A549 (cell line): ENCODE measurements around the gene SPPL3. TPM values are rescaled to one million over a fixed set of nuclear protein-coding genes. Genes with fewer than 3 reads are reported as not detected.

Source experiments
- ATAC-seq, 2 experiments: fragments of 200-7000 bp in 1 of 2; fragments of >200 bp in 1 of 2; cut with Nextera tagmentation in 1 of 2; cut with Tn5 transposase in 1 of 2; 3 replicates each; pipeline versions ENCODE4 v1.8.0 to v1.9.1; 2018 to 2020; ENCODE audit warnings: mild to moderate bottlenecking in 1 of 2, moderate library complexity in 1 of 2
- CTCF ChIA-PET: fragments of 300-600 bp; sonication (Branson Sonifier 250); formaldehyde crosslinking; extraction: SDS; loops from one replicate; lab custom pipeline; 2021; ENCODE audit warnings: antibody characterized with exemption, inconsistent platforms; lab: Yijun Ruan, JAX
- POLR2A ChIA-PET: fragments of 350-600 bp; formaldehyde crosslinking; extraction: SDS; loops from one replicate; lab custom pipeline; 2021; ENCODE audit warnings: antibody characterized with exemption, inconsistent platforms; lab: Yijun Ruan, JAX
- DNase-seq, 2 experiments: peaks; one replicate each; pipeline versions ENCODE4 v3.0.0 to v3.0.0-alpha.2; 2011 to 2016; ENCODE audit warnings: low read depth in 1 of 2, low spot score in 1 of 2
- FAIRE-seq: peaks from 2 replicates; lab custom pipeline; 2011; peaks lifted over from hg19 to GRCh38; lab: Jason Lieb, UNC
- H3K27ac ChIP-seq, 2 experiments: fragments of >200 bp; sonication (Bioruptor Twin); formaldehyde crosslinking; 3 replicates each; pipeline ENCODE4 v1.5.1; 2016 to 2017
- H3K4me1 ChIP-seq: fragments of >200 bp; sonication (Bioruptor Twin); formaldehyde crosslinking; 3 replicates; pipeline ENCODE4 v1.6.1; 2016
- H3K4me2 ChIP-seq: fragments of >200 bp; sonication (Bioruptor Twin); formaldehyde crosslinking; 3 replicates; pipeline ENCODE4 v1.6.1; 2016
- H3K4me3 ChIP-seq: fragments of >200 bp; sonication (Bioruptor Twin); formaldehyde crosslinking; 3 replicates; pipeline ENCODE4 v1.5.1; 2016
- H3K9me3 ChIP-seq: fragments of >200 bp; sonication (Bioruptor Twin); formaldehyde crosslinking; 3 replicates; pipeline ENCODE4 v1.6.1; 2016
- BHLHE40 ChIP-seq: IDR thresholded peaks from 2 replicates; pipeline ENCODE4 v1.6.1; 2012; ENCODE audit warnings: low read depth, low read length, inconsistent platforms
- CBX2 ChIP-seq: fragments of 200-600 bp; sonication (generic); IDR thresholded peaks from 2 replicates; pipeline ENCODE4 v1.6.1; 2016; ENCODE audit warnings: low read depth, mild to moderate bottlenecking, borderline replicate concordance
- CHD4 ChIP-seq: fragments of 200-600 bp; sonication (generic); IDR thresholded peaks from 2 replicates; pipeline ENCODE4 v1.6.1; 2016; ENCODE audit warnings: antibody characterized with exemption, mild to moderate bottlenecking, borderline replicate concordance
- EHF ChIP-seq: fragments of 250-450 bp; sonication (Bioruptor Pico); IDR thresholded peaks from 2 replicates; pipeline ENCODE4 v1.5.0; 2020; ENCODE audit warnings: mild to moderate bottlenecking
- ELK1 ChIP-seq: fragments of 150-350 bp; IDR thresholded peaks from 2 replicates; pipeline ENCODE4 v1.6.1; 2014; ENCODE audit warnings: low read depth, mild to moderate bottlenecking, low read length
- FOSB ChIP-seq: fragments of 250-450 bp; sonication (Bioruptor Pico); IDR thresholded peaks from 2 replicates; pipeline ENCODE4 v1.5.0; 2020; ENCODE audit warnings: mild to moderate bottlenecking, moderate library complexity
- FOSL2 ChIP-seq, 2 experiments: fragments of 450-650 bp in 1 of 2; fragments of >200 bp in 1 of 2; sonication (Bioruptor Twin) in 1 of 2; formaldehyde crosslinking; IDR thresholded peaks; 2 replicates each; pipeline versions ENCODE4 v1.5.0 to v1.6.1; 2016 to 2020; ENCODE audit warnings: mild to moderate bottlenecking in 1 of 2, moderate library complexity in 1 of 2
- HES2 ChIP-seq: fragments of >200 bp; sonication (Bioruptor Twin); formaldehyde crosslinking; IDR thresholded peaks from 2 replicates; pipeline ENCODE4 v1.6.1; 2016
- HMGXB4 ChIP-seq: fragments of 250-450 bp; sonication (Bioruptor Pico); IDR thresholded peaks from 2 replicates; pipeline ENCODE4 v1.5.0; 2021; ENCODE audit warnings: mild to moderate bottlenecking, moderate library complexity, borderline replicate concordance
- HOXB5 ChIP-seq: fragments of 250-450 bp; sonication (Bioruptor Pico); IDR thresholded peaks from 2 replicates; pipeline ENCODE4 v1.5.0; 2020; ENCODE audit warnings: mild to moderate bottlenecking, moderate library complexity
- JUN ChIP-seq, 2 experiments: fragments of >200 bp; sonication (Bioruptor Twin); formaldehyde crosslinking; IDR thresholded peaks; 2 replicates in 1 of 2; 3 replicates in 1 of 2; pipeline ENCODE4 v1.6.1; 2016 to 2017
- KDM5A ChIP-seq: fragments of 200-600 bp; sonication (generic); IDR thresholded peaks from 2 replicates; pipeline ENCODE4 v1.6.1; 2016; ENCODE audit warnings: antibody characterized with exemption, mild to moderate bottlenecking
- NPAS2 ChIP-seq: fragments of 250-450 bp; sonication (Bioruptor Pico); IDR thresholded peaks from 2 replicates; pipeline ENCODE4 v1.8.0; 2022; ENCODE audit warnings: mild to moderate bottlenecking, moderate library complexity, borderline replicate concordance
- NR3C1 ChIP-seq: fragments of >200 bp; sonication (Bioruptor Twin); formaldehyde crosslinking; IDR thresholded peaks from 3 replicates; pipeline ENCODE4 v1.6.1; 2017
- PBX3 ChIP-seq: IDR thresholded peaks from 2 replicates; pipeline ENCODE4 v1.6.1; 2012
- REST ChIP-seq: fragments of 200-600 bp; sonication (generic); IDR thresholded peaks from 2 replicates; pipeline ENCODE4 v1.6.1; 2016; ENCODE audit warnings: antibody characterized with exemption, mild to moderate bottlenecking, moderate library complexity
- TFCP2L1 ChIP-seq: fragments of 250-450 bp; sonication (Bioruptor Pico); IDR thresholded peaks from 2 replicates; pipeline ENCODE4 v1.5.0; 2021; ENCODE audit warnings: mild to moderate bottlenecking
- TP53 ChIP-seq: fragments of 250-450 bp; sonication (Bioruptor Pico); IDR thresholded peaks from 2 replicates; pipeline ENCODE4 v1.5.0; 2021; ENCODE audit warnings: mild to moderate bottlenecking, moderate library complexity
- ZNF302 ChIP-seq: fragments of 250-450 bp; sonication (Bioruptor Pico); IDR thresholded peaks from 2 replicates; pipeline ENCODE4 v1.9.0; 2021; ENCODE audit warnings: inconsistent platforms, mild to moderate bottlenecking, moderate library complexity
- ZSCAN20 ChIP-seq: fragments of 250-450 bp; sonication (Bioruptor Pico); IDR thresholded peaks from 2 replicates; pipeline ENCODE4 v1.8.0; 2022; ENCODE audit warnings: mild to moderate bottlenecking, moderate library complexity
- WGBS: methylation state at CpG from one replicate; pipeline ENCODE4 v1.1.6; 2017; ENCODE audit errors: missing lambda C conversion rate; 5-methylcytosine and 5-hydroxymethylcytosine counted together
- polyA plus RNA-seq, 4 experiments: library from polyadenylated mRNA; depleted of rRNA in 3 of 4; stranded (reverse); fragments of >200 nt; fragmentation: RNase III in 1 of 4; extraction: RNeasy Plus Mini Kit Qiagen cat#74134 plus additional on column Dnase treatment in 1 of 4; gene quantifications; 2 replicates in 3 of 4; 3 replicates in 1 of 4; pipeline ENCODE4 v1.2.3, GENCODE V29; 2011 to 2017

The SPPL3 gene
- polyA plus RNA-seq, 2 of the 4 experiments (the other 2 are of a cell fraction): 25.0 to 26.6 TPM

GRCh38 chr12:120758798-120759590, 145.2 kb downstream of the SPPL3 start (continued):
- TF ChIP-seq CBX2: no peak
- no peak for TF ChIP-seq PBX3

GRCh38 chr12:120757949-120758348, 146.2 kb downstream of the SPPL3 start:
- ChIA-PET POLR2A (no interaction called here), CTCF (interaction anchor here (0.6 to 1.5 kb wide), 3 partner anchors 13 to 325 kb away, joined by 3 to 4 read pairs (median 3); no protein-coding TSS in a partner anchor)
- no peak for ATAC-seq
- H3K4me1 ChIP-seq: no peaks in the 10 kb centered on the region
- DNase-seq: no peak
- no peak for FAIRE-seq
- H3K27ac ChIP-seq: no peak overlapping the region
- TF ChIP-seq HMGXB4 (CRISPR knock-in tag): no peak
- TF ChIP-seq HOXB5 (CRISPR knock-in tag): no peak
- no peak for TF ChIP-seq NPAS2 (CRISPR knock-in tag)
- TF ChIP-seq NR3C1: no peak
- TF ChIP-seq ZNF302 (CRISPR knock-in tag): no peak
- no peak for TF ChIP-seq ZSCAN20
- TF ChIP-seq ELK1: no peak
- no peak for TF ChIP-seq CHD4
- TF ChIP-seq REST: no peak
- no peak for TF ChIP-seq FOSB (CRISPR knock-in tag)
- TF ChIP-seq FOSL2 (IDR thresholded peaks at IDR 0.05): no peak
- TF ChIP-seq FOSL2 (CRISPR knock-in tag; IDR thresholded peaks at IDR 0.05): no peak
- TF ChIP-seq TP53 (CRISPR knock-in tag): no peak
- TF ChIP-seq TFCP2L1 (CRISPR knock-in tag): no peak
- no peak for TF ChIP-seq HES2
- no peak for TF ChIP-seq BHLHE40
- no peak for TF ChIP-seq EHF
- no peak for TF ChIP-seq JUN (IDR thresholded peaks at IDR 0.05)
- TF ChIP-seq KDM5A: no peak
- H3K4me2 ChIP-seq: no peak overlapping the region
- WGBS: 77% methylated on average over 6 of the region's 6 CpGs
- no peaks in the 10 kb centered on the region for H3K9me3 ChIP-seq
- H3K4me3 ChIP-seq: no peak overlapping the region
